GM12878 (cell line): ENCODE results near the gene GNAQ. TPM values are rescaled to one million over a fixed set of nuclear protein-coding genes. Genes with fewer than 3 reads are reported as not detected.

ENCODE experiments used
- ATAC-seq: fragments of 200-7000 bp; cut with Tn5 transposase; 3 replicates; pipeline ENCODE4 v1.9.1; 2020; ENCODE audit warnings: mild to moderate bottlenecking, moderate library complexity
- BruUV-seq: library from RNA; stranded (reverse); fragments of 400-500 nt; replicated peaks from 2 replicates; lab custom pipeline; 2021; lab: Mats Ljungman, UMichigan
- CTCF ChIA-PET: fragments of 300-600 bp; sonication (Branson Sonifier 250); formaldehyde crosslinking; extraction: SDS; loops from one replicate; lab custom pipeline; 2021; ENCODE audit warnings: inconsistent platforms; lab: Yijun Ruan, JAX
- POLR2A ChIA-PET: fragments of 350-600 bp; formaldehyde crosslinking; extraction: SDS; loops from one replicate; lab custom pipeline; 2021; ENCODE audit warnings: inconsistent platforms; lab: Charles Lee
- RAD21 ChIA-PET: fragments of 300-600 bp; sonication (Branson Sonifier 250); formaldehyde crosslinking; loops from one replicate; lab custom pipeline; 2023; ENCODE audit warnings: antibody characterized with exemption; ENCODE audit not compliant: unreplicated experiment; lab: Charles Lee
- SMC1A ChIA-PET: fragments of 300-600 bp; sonication (Branson Sonifier 250); formaldehyde crosslinking; loops from one replicate; lab custom pipeline; 2023; ENCODE audit not compliant: unreplicated experiment, uncharacterized antibody; lab: Charles Lee
- DNase-seq: peaks from one replicate; pipeline ENCODE4 v3.0.0-alpha.2; 2011; ENCODE audit warnings: low read depth, low spot score
- FAIRE-seq: peaks from 3 replicates; lab custom pipeline; 2011; peaks lifted over from hg19 to GRCh38; lab: Jason Lieb, UNC
- H2AFZ ChIP-seq: 2 replicates; pipeline ENCODE4 v1.6.0; 2011; ENCODE audit warnings: low read depth, low read length, control low read depth; ENCODE audit not compliant: control insufficient read depth
- H3K27ac ChIP-seq: 2 replicates; pipeline ENCODE4 v1.5.1; 2011; ENCODE audit warnings: control low read depth; ENCODE audit not compliant: control insufficient read depth, insufficient read depth
- H3K27me3 ChIP-seq, 2 experiments: replicated peaks in 1 of 2; 2 replicates each; pipeline versions ENCODE4 v1.6.0 to v1.6.1; 2011; ENCODE audit warnings: low read length in 1 of 2; ENCODE audit not compliant: control insufficient read depth in 2 of 2, insufficient read depth in 2 of 2
- H3K36me3 ChIP-seq, 2 experiments: 2 replicates each; pipeline ENCODE4 v1.5.1; 2011; ENCODE audit warnings: low read length in 1 of 2; ENCODE audit not compliant: control insufficient read depth in 2 of 2, insufficient read depth in 2 of 2
- H3K4me1 ChIP-seq: 2 replicates; pipeline ENCODE4 v1.6.1; 2011; ENCODE audit warnings: mild to moderate bottlenecking, low read length, moderate library complexity, mixed read lengths; ENCODE audit not compliant: control insufficient read depth, insufficient read depth
- H3K4me2 ChIP-seq: 2 replicates; pipeline ENCODE4 v1.6.0; 2011; ENCODE audit warnings: control low read depth; ENCODE audit not compliant: control insufficient read depth, insufficient read depth
- H3K4me3 ChIP-seq: fragments of 200-600 bp; sonication (generic); 2 replicates; pipeline ENCODE4 v1.5.1; 2016
- H3K79me2 ChIP-seq: 2 replicates; pipeline ENCODE4 v1.6.0; 2011; ENCODE audit warnings: low read length; ENCODE audit not compliant: control insufficient read depth, insufficient read depth
- H3K9ac ChIP-seq: 2 replicates; pipeline ENCODE4 v1.8.0; 2011; ENCODE audit warnings: low read length, control low read depth, mixed read lengths; ENCODE audit not compliant: control insufficient read depth, insufficient read depth
- H3K9me3 ChIP-seq: replicated peaks from 3 replicates; pipeline ENCODE4 v1.5.1; 2011; ENCODE audit warnings: mild to moderate bottlenecking, low read length; ENCODE audit not compliant: control insufficient read depth, insufficient read depth
- H4K20me1 ChIP-seq: 2 replicates; pipeline ENCODE4 v1.6.0; 2011; ENCODE audit not compliant: control insufficient read depth, insufficient read depth
- ATF7 ChIP-seq: fragments of 450-650 bp; IDR thresholded peaks from 2 replicates; pipeline ENCODE4 v1.6.1; 2016; ENCODE audit warnings: low read depth, mild to moderate bottlenecking
- BHLHE40 ChIP-seq, 2 experiments: fragments of 450-650 bp in 1 of 2; IDR thresholded peaks; 2 replicates each; pipeline ENCODE4 v1.6.1; 2011 to 2017; ENCODE audit warnings: low read depth in 2 of 2, borderline replicate concordance in 1 of 2, improper control_type of control experiment in 1 of 2, low read length in 1 of 2, mild to moderate bottlenecking in 1 of 2
- BRCA1 ChIP-seq: IDR thresholded peaks from 2 replicates; pipeline ENCODE4 v1.6.1; 2011; ENCODE audit warnings: low read depth, low read length, improper control_type of control experiment
- CBX5 ChIP-seq: sonication (generic); IDR thresholded peaks from 2 replicates; pipeline ENCODE4 v1.6.1; 2016; ENCODE audit warnings: low read depth, moderate library complexity, mild to moderate bottlenecking, inconsistent platforms
- CEBPZ ChIP-seq: fragments of 150-350 bp; IDR thresholded peaks from 2 replicates; pipeline ENCODE4 v1.6.1; 2016; ENCODE audit warnings: low read depth, low read length
- ELK1 ChIP-seq: IDR thresholded peaks from 2 replicates; pipeline ENCODE4 v1.6.1; 2012; ENCODE audit warnings: low read depth, low read length, improper control_type of control experiment
- JUNB ChIP-seq: IDR thresholded peaks from 2 replicates; pipeline ENCODE4 v1.6.1; 2016; ENCODE audit warnings: antibody characterized with exemption, mild to moderate bottlenecking
- MEF2B ChIP-seq: fragments of 450-650 bp; IDR thresholded peaks from 2 replicates; pipeline ENCODE4 v1.6.1; 2018; ENCODE audit warnings: mild to moderate bottlenecking, moderate library complexity; ENCODE audit not compliant: partially characterized antibody, poor library complexity, severe bottlenecking
- POLR2AphosphoS5 ChIP-seq: IDR thresholded peaks from 2 replicates; pipeline ENCODE4 v1.6.1; 2011; ENCODE audit warnings: mild to moderate bottlenecking, low read length, inconsistent platforms
- RELA ChIP-seq: fragments of 450-650 bp; IDR thresholded peaks from 2 replicates; pipeline ENCODE4 v1.8.0; 2014; ENCODE audit warnings: borderline replicate concordance; ENCODE audit not compliant: partially characterized antibody
- ZBTB4 ChIP-seq: fragments of 450-650 bp; formaldehyde crosslinking; IDR thresholded peaks from 2 replicates; pipeline ENCODE4 v1.4.0; 2022; ENCODE audit warnings: mild to moderate bottlenecking, moderate library complexity
- ZNF217 ChIP-seq: fragments of 450-650 bp; IDR thresholded peaks from 2 replicates; pipeline ENCODE4 v1.6.1; 2017; ENCODE audit warnings: antibody characterized with exemption, mild to moderate bottlenecking
- WGBS: methylation state at CpG from one replicate; pipeline ENCODE4 v1.1.6; 2016; ENCODE audit warnings: low lambda C conversion rate; ENCODE audit not compliant: insufficient replicate concordance, insufficient coverage; ENCODE audit errors: missing lambda C conversion rate; 5-methylcytosine and 5-hydroxymethylcytosine counted together
- in situ Hi-C: fragments of 300-500 bp; cut with MboI; formaldehyde crosslinking; loops from 9 replicates; pipeline ENCODE4 v1.14.3; 2018; ENCODE audit warnings: mixed read lengths
- intact Hi-C: fragments of 100-400 bp; cut with micrococcal nuclease; formaldehyde crosslinking; loops from one replicate; pipeline ENCODE4 v1.14.2; 2022; ENCODE audit not compliant: unreplicated experiment
- polyA plus RNA-seq, 11 experiments: library from polyadenylated mRNA; depleted of rRNA in 4 of 11; unstranded in 6 of 11; stranded (reverse) in 5 of 11; fragments of >200 nt; fragmentation: Nextera tagmentation in 4 of 11; fragmentation: Illumina TruSeq in 1 of 11; extraction: Ambion mirVana in 4 of 11; extraction: Trizol in 1 of 11; gene quantifications; 1 replicate in 1 of 11; 2 replicates in 10 of 11; pipeline versions ENCODE4 v1.2.1 to v1.2.3, GENCODE V29; 2011 to 2016; ENCODE audit warnings: inconsistent platforms in 2 of 11, missing spikeins in 2 of 11, low read depth in 1 of 11
- total RNA-seq, 4 experiments: library from RNA; depleted of rRNA in 3 of 4; stranded (reverse); fragments of >200 nt in 3 of 4; fragmentation: Illumina TruSeq in 1 of 4; extraction: Trizol in 1 of 4; gene quantifications; 2 replicates each; pipeline versions ENCODE4 v1.2.1 to v1.2.3, GENCODE V29; 2013 to 2021
- TF ChIP-seq, protein P1 (sequence below): IDR thresholded peaks from 2 replicates; pipeline ENCODE4 v1.6.1; 2011; ENCODE audit warnings: low read depth, mild to moderate bottlenecking, low read length, moderate library complexity, borderline replicate concordance; ENCODE audit errors: extremely low read depth

GNAQ gene
- total and polyA plus RNA-seq, 10 of the 15 experiments (the other 5 are each of a cell fraction or from before 2014, with no cell fraction given): 0.15 to 47.2 (median 0.49) TPM

DNA sequence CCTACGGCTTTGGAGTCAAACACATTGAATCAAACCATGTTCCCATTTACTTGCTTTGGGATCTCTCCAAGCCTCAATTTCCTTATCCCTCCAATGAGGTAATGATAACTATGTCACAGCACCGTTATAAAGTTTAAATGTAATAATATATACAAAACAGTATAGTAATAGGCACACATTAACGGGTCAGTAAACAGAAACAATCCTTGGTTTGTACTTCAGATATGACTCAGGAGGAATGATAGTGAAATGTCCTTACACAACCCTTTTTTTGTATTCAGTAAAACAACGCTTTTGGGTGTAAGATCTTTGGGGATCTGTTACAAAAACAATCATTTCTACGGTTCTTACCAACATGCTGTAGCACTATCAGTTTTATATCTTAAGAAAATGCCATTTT lies 205.0 kb downstream of the GNAQ start:
- POLR2A ChIA-PET: interaction anchor here (0.6 to 1.1 kb wide), 4 partner anchors 13 to 929 kb away, joined by 3 to 5 read pairs (median 4); no protein-coding TSS in a partner anchor

More for the DNA sequence above, 205.0 kb downstream of the GNAQ start:
- intact Hi-C loops (loop anchor here (5.0 kb wide), 1 partner anchor 541 kb away; no protein-coding TSS in a partner anchor), in situ Hi-C loops (no loop called here)
- no peak for TF ChIP-seq MEF2B
- no peak for TF ChIP-seq RELA
- no peak for TF ChIP-seq CEBPZ
- TF ChIP-seq ELK1: no peak
- TF ChIP-seq POLR2AphosphoS5: no peak
- TF ChIP-seq, protein P1, sequence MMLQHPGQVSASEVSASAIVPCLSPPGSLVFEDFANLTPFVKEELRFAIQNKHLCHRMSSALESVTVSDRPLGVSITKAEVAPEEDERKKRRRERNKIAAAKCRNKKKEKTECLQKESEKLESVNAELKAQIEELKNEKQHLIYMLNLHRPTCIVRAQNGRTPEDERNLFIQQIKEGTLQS: no peak
- no peak for TF ChIP-seq ZBTB4 (CRISPR knock-in tag)
- TF ChIP-seq BRCA1: no peak
- peak; percentile 62 for TF ChIP-seq JUNB
- no peak for TF ChIP-seq BHLHE40 (IDR thresholded peaks at IDR 0.05; ENCODE audit: borderline replicate concordance in 1 of 2, low read depth in 2 of 2, low read length in 1 of 2)
- 0 out of 2 replicates have a peak, but pooled peaks have one; percentile 36 for TF ChIP-seq ZNF217
- TF ChIP-seq CBX5: no peak
- 0 out of 2 replicates have a peak, but pooled peaks have one; percentile 11 for TF ChIP-seq ATF7
- Histone ChIP-seq H3K4me2 (no peak overlapping the region), H3K27ac (no peak overlapping the region), H2AFZ (no peak overlapping the region), H3K4me3 (no peak overlapping the region), H4K20me1 (no peaks in the 10 kb centered on the region), H3K9ac (no peak overlapping the region), H3K9me3 (no peaks in the 10 kb centered on the region), H3K79me2 (no peaks in the 10 kb centered on the region), H3K4me1 (peaks cover 3% of the 10 kb centered on the region; the same call in 1 of the 2 replicates), H3K27me3 (no peaks in the 10 kb centered on the region; a peak in 1 of 4 replicates), H3K36me3 (no peaks in the 10 kb centered on the region)
- SMC1A ChIA-PET: interaction anchor here (0.6 to 1.9 kb wide), 11 partner anchors 9 to 544 kb away, joined by 3 to 10 read pairs (median 4); no protein-coding TSS in a partner anchor
- RAD21 ChIA-PET: interaction anchor here (0.7 to 3.4 kb wide), 9 partner anchors 8 to 151 kb away, joined by 3 to 44 read pairs (median 3); no protein-coding TSS in a partner anchor
- BruUV-seq: no TSS peak
- 63% methylated on average over 5 of the region's 5 CpGs for WGBS
- CTCF ChIA-PET: interaction anchor here (1.3 to 3.4 kb wide), 5 partner anchors 9 to 36 kb away, joined by 5 to 21 read pairs (median 9); no protein-coding TSS in a partner anchor
- ATAC-seq (peak; percentile 52), FAIRE-seq (no peak), DNase-seq (no peak)
